ENCODE data around the gene FKRP. TPM values are rescaled to one million over a fixed set of nuclear protein-coding genes. Genes with fewer than 3 reads are reported as not detected.
"Not testable (repeated sequence)": the region's sequence is repeated elsewhere in the genome, so short reads cannot be mapped to it uniquely, and the experiment has no call there.

The FKRP gene
- total RNA-seq, 3 donors from 2014 or later: 10.7 to 19.8 (median 10.9) TPM

- DNase-seq: peak in 1 of 3 donors; percentile 26
These were observed 14.5 kb downstream of the FKRP start for GRCh38 chr19:46760363-46760762.

DNA sequence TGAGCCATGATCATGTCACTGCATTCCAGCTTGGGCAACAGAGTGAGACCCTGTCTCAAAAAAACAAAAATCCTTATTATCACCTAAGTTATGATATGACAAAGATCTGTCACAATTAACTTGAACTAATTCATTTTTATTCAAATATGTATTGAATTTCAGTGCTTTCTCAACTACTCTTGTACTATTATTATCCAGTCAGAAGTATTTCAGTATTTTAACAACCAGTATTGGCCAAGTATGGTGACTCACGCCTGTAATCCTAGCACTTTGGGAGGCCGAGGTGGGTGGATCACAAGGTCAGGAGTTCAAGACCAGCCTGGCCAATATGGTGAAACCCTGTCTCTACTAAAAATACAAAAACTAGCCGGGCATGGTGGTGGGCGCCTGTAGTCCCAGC, 15.0 kb downstream of the FKRP start:
- intact Hi-C loops (cut with DNase I, micrococcal nuclease); ATAC-seq; H3K9me3 ChIP-seq; H3K4me3 ChIP-seq; DNase-seq; H3K36me3 ChIP-seq (ENCODE audit: low read depth): not testable (repeated sequence)
- H3K4me1 ChIP-seq (ENCODE audit: low read depth): peaks cover 10% of the 10 kb centered on the region

More at GRCh38 chr19:46760363-46760762, 14.5 kb downstream of the FKRP start:
- H3K36me3 ChIP-seq (ENCODE audit: low read depth): no peaks in the 10 kb centered on the region
- H3K9me3 ChIP-seq: no peaks in the 10 kb centered on the region
- TF ChIP-seq, protein P1, sequence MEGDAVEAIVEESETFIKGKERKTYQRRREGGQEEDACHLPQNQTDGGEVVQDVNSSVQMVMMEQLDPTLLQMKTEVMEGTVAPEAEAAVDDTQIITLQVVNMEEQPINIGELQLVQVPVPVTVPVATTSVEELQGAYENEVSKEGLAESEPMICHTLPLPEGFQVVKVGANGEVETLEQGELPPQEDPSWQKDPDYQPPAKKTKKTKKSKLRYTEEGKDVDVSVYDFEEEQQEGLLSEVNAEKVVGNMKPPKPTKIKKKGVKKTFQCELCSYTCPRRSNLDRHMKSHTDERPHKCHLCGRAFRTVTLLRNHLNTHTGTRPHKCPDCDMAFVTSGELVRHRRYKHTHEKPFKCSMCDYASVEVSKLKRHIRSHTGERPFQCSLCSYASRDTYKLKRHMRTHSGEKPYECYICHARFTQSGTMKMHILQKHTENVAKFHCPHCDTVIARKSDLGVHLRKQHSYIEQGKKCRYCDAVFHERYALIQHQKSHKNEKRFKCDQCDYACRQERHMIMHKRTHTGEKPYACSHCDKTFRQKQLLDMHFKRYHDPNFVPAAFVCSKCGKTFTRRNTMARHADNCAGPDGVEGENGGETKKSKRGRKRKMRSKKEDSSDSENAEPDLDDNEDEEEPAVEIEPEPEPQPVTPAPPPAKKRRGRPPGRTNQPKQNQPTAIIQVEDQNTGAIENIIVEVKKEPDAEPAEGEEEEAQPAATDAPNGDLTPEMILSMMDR (IDR thresholded peaks at IDR 0.05): no peak
- H3K4me3 ChIP-seq: no peak overlapping the region
- intact Hi-C loops (cut with DNase I, micrococcal nuclease): no loop called here
- ATAC-seq: no peak
- H3K4me1 ChIP-seq (ENCODE audit: low read depth): peaks cover 10% of the 10 kb centered on the region

GRCh38 chr19:46761418-46761831, 15.6 kb downstream of the FKRP start:
- Histone ChIP-seq H3K9me3 (no peaks in the 10 kb centered on the region), H3K4me3 (no peak overlapping the region), H3K4me1 (ENCODE audit: low read depth) (peaks cover 10% of the 10 kb centered on the region), H3K36me3 (ENCODE audit: low read depth) (no peaks in the 10 kb centered on the region)
- DNase-seq: no peak
- intact Hi-C loops (cut with DNase I, micrococcal nuclease): no loop called here
- TF ChIP-seq, protein P1 (IDR thresholded peaks at IDR 0.05): no peak
- ATAC-seq: no peak

DNA sequence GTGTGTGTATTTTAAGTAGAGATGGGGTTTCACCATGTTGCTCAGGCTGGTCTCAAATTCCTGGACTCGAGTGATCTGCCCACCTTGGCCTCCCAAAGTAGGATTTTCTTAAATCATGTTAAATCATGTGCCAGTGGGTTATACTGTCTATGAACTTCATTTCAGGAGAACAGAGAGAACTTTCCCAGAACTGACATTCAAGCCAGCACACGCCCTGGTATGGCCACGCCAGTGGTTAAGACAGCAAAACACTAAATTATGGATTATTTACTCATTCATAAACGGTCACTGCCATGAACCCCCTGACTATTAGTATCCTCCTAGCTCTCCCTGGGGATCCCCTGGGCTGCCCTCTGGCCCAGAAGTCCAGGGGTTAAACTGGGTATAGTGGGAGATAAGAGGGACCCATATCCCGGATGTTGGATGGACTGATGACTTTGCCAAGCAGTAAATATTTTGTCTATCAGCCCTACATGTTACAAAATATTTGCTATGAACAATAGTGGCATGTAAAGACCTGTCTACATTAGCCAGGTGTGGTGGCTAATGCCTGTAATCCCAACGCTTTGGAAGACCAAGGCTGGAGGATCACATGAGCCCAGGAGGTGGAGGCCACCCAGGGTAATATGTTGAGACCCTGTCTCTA, 16.5 kb downstream of the FKRP start:
- H3K4me3 ChIP-seq: no peak overlapping the region
- no peaks in the 10 kb centered on the region for H3K36me3 ChIP-seq (ENCODE audit: low read depth)
- DNase-seq: no peak
- intact Hi-C loops (cut with DNase I, micrococcal nuclease): no loop called here
- no peaks in the 10 kb centered on the region for H3K9me3 ChIP-seq
- H3K4me1 ChIP-seq (ENCODE audit: low read depth): peaks cover 12% of the 10 kb centered on the region
- TF ChIP-seq, protein P1 (IDR thresholded peaks at IDR 0.05): no peak
- no peak for ATAC-seq

- TF ChIP-seq, protein P1 (IDR thresholded peaks at IDR 0.05): no peak
- DNase-seq (peak; percentile 74 to 81 (median 79)), ATAC-seq (peak; percentile 93)
- H3K4me1 ChIP-seq (ENCODE audit: low read depth): peaks cover 25% of the 10 kb centered on the region
- H3K36me3 ChIP-seq (ENCODE audit: low read depth): no peaks in the 10 kb centered on the region
- H3K9me3 ChIP-seq: no peaks in the 10 kb centered on the region
- intact Hi-C loops (cut with DNase I, micrococcal nuclease): loop anchor here in 1 of 2 donors (5.0 kb wide), 1 partner anchor 72 kb away; no protein-coding TSS in a partner anchor
- no peak overlapping the region for H3K4me3 ChIP-seq
These were observed 19.0 kb downstream of the FKRP start for GRCh38 chr19:46764817-46765291.

DNA sequence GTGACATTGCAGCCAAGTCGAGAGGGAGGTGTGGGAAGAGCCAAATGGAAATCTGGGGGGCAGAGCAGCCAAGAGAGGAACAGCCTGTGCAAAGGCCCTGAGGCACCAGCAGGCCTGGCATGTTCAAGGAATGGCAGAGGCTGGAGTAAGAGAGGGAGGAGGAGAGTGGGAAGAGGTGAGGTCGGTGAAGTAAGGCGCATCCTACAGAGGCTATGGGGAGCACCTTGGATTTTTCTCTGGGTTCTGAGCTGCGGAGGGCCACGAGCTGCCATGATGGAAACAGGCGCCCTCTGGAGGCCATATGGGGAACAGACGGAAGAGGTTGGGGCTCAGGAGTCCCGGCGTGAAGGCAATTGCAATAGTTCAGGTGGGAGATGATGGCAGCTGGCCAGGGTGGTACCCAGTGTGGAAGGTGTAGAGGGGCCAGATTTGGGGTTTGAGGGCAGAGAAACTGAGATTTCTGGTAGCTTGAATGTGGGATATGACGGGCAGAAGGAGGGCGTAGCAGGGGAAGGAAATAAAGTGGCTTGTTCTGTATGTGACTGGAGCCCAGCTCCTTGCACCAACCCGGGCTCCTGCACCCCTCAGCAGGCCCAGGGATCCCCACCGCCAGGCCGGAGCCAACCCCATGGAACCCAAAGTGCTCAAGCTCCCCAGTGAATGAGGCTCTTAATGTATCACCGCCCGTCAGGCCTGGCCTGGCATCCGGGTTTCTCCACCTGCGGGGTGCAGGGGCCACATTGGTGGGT, 20.9 kb downstream of the FKRP start:
- no peak overlapping the region for H3K4me3 ChIP-seq
- H3K36me3 ChIP-seq (ENCODE audit: low read depth): no peaks in the 10 kb centered on the region
- no peak for ATAC-seq
- H3K9me3 ChIP-seq: no peaks in the 10 kb centered on the region
- DNase-seq: peak; percentile 58 to 64 (median 62)
- TF ChIP-seq, protein P1 (IDR thresholded peaks at IDR 0.05): peak; percentile 58
- intact Hi-C loops (cut with DNase I, micrococcal nuclease): loop anchor here in 1 of 2 donors (5.0 kb wide), 1 partner anchor 71 kb away; no protein-coding TSS in a partner anchor
- peaks cover 32% of the 10 kb centered on the region for H3K4me1 ChIP-seq (ENCODE audit: low read depth)

DNA sequence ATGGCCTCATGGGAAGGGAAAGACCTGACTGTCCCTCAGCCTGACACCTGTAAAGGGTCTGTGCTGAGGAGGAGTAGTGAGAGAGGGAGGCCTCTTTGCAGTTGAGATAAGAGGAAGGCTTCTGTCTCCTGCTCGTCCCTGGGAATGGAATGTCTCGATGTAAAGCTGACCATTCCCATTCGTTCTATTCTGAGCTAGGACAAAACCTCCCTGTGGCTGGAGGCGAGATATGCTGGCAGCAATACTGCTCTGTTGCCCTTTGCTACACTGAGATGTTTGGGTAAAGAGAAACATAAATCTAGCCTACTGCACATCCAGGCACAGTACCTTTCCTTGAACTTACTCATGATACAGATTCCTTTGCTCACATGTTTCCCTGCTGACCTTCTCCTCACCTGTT, 22.9 kb downstream of the FKRP start:
- intact Hi-C loops (cut with DNase I, micrococcal nuclease): loop anchor here in 1 of 2 donors (5.0 kb wide), 1 partner anchor 69 kb away; no protein-coding TSS in a partner anchor
- ATAC-seq; H3K36me3 ChIP-seq (ENCODE audit: low read depth); H3K9me3 ChIP-seq; DNase-seq; H3K4me3 ChIP-seq: not testable (repeated sequence)
- peaks cover 33% of the 10 kb centered on the region for H3K4me1 ChIP-seq (ENCODE audit: low read depth)
